Stimulated activated CD4-positive, alpha-beta T cell treated with anti-CD3 and anti-CD28 coated beads, Interleukin-1b, Interleukin-23, amount 100 ng/mL, for 4 hours (primary cell): Measurements from ENCODE around the gene ASPN.
"Not testable (repeated sequence)": the region's sequence is repeated elsewhere in the genome, so short reads cannot be mapped to it uniquely, and the experiment has no call there.

Experiments
- DNase-seq, 2 donors: peaks; one replicate each; pipeline ENCODE4 v3.0.0-alpha.2; 2020; ENCODE audit warnings: low read depth in 2 of 2

The ASPN gene

DNA sequence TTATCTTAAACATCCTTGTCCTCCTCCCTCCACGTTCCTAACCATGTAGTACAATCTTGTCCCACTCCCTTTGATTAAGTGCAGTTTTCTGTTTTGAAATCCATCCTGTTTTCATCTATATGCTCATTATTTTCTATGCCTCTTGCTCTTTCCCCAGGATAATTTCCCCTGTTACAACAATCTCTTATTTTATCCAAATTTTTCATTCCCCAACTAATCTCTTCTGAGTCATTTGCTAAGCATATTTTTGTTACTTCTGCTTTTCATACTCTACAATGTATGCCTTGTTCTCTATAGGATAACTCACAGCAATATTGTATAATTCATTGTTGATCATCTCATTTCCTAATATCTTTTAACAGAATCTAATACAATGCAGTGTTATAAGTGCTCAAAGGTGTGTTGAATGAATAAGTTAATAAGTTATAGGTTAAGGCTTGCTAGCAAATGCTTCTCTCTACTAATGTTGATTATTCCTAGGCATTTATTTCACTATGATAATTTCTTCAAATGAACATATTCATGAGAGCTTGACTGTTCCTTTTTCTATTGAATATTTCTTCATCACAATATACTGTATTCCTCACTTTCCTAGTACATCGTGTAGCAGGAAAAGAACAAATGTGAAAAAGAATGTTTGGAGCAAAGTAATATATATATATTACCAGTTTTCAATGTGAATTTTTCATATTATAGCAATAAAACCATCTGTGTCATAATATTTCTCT, 59.5 kb downstream of the ASPN start:
- no peak for DNase-seq

DNA sequence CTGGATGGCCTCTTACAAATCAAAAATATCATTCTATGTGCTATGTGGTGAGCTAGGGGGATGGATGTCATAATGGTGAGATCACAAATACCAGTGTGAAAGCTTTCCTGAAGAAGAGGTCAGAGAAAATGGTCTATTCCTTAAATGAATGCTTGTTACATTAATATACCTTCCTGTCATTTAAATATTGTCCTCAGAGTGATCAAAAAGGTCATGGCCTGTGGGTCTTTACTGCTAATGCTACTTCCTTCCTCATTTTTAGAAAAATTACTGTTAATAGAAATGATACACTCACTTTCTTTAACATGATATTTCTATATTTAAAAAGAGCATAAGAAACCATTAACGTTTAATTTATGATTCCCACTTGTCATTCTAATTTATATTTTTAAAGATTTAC, 67.7 kb downstream of the ASPN start:
- no peak for DNase-seq

DNA sequence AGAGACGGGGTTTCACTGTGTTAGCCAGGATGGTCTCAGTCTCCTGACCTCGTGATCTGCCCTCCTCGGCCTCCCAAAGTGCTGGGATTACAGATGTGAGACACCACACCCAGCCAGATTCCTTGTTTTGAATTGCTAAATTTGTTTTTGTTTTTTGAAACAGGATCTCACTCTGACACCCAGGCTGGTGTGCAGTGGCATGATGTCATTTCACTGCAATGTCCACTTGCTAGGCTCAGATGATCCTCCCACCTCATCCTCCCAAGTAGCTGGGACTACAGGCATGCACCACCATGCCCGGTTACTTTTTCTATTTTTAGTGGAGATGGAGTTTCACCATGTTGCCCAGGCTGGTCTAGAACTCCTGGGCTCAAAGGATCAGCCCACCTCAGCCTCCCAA, 71.1 kb downstream of the ASPN start:
- DNase-seq: not testable (repeated sequence)

DNA sequence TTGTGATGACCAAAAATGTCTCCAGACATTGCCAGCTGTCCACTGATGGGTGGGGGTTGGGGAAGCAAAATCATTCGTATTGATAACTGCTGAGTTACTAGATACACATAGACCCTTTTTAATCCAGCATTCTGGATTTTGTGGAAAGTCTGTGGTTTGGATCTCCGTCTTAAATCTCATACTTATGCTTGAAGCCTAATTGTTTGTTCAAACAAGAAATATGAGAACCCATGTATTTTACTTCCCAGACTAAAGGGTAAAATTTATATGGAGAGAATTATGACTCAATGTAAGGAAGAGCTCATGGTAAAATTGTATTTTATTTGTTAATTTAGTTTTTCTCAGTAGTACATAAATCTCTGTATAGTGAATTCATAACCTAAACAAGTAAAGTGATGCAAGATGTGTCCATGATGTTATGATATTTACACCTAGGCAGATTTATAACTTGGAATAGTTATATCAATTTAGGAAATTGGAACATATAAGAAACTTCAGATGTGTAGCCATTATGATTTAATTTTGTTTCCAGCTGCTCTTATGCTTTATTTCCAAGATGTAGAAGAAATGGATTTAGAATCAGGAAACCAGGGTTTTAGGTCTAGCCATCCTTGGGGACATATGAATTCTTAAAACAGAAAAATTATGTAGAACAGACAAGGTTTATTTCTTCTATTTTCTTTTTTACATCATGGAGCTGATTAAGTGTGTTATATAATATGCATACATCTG, 73.4 kb downstream of the ASPN start:
- no peak for DNase-seq

DNA sequence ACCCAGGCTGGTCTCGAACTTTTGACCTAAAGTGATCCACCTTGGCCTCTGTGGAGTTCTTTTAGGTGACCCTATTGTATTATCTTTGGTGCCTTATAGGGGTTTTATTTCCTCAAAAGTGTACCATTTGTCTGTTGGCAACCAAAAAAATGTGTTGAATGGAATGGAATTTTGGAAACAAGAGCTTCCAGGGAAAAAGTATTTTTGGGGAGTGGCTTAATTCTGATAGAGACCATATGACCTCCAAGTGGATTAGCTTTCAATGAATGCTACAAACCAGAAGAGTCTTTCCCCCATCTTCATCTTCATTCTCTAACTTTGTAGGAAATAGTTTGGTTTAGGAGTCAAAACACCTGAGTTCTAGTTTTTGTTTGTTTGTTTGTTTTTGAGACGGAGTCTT, 74.5 kb downstream of the ASPN start:
- DNase-seq: no peak

DNA sequence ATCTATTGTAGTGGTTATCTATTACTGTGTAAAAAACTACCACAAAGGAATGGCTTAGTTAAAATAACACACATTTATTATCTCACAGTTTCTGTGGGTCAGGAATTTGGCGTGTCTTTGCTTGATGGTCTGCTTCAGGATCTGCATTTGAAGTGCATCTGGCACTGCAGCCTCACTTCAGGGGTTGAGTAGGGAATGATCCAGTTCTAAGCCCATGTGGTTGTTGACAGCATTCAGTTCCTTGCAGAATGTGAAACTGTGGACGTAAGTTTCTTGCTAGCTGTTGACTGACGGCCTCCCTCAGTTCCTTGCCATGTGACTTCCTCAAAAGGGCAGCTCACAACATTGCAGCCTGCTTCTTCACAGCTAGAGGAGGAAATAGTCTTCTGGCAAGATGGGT, 75.8 kb downstream of the ASPN start:
- DNase-seq: peak in 1 of 2 donors; percentile 5
